Keratinocyte (primary cell): ENCODE data around the gene NAXE. TPM values are rescaled to one million over a fixed set of nuclear protein-coding genes. Genes with fewer than 3 reads are reported as not detected.
A peak's percentile ranks its signal among the peaks of the same experiment; 100 is the strongest.

Experiments used
- DNase-seq: peaks from one replicate; pipeline ENCODE4 v3.0.0-alpha.2; 2011; ENCODE audit warnings: low read depth, missing footprints, low spot score
- FAIRE-seq: peaks from 2 replicates; lab custom pipeline; 2011; peaks lifted over from hg19 to GRCh38; lab: Jason Lieb, UNC
- H2AFZ ChIP-seq: 2 replicates; pipeline ENCODE4 v1.6.0; 2012; ENCODE audit warnings: low read length, control low read depth, inconsistent platforms; ENCODE audit not compliant: control insufficient read depth
- H3K27ac ChIP-seq: 2 replicates; pipeline ENCODE4 v1.5.1; 2011; ENCODE audit warnings: low read length; ENCODE audit not compliant: control insufficient read depth, insufficient read depth
- H3K27me3 ChIP-seq: 3 replicates; pipeline ENCODE4 v1.6.0; 2011; ENCODE audit warnings: low read length; ENCODE audit not compliant: control insufficient read depth, insufficient read depth; ENCODE audit errors: extremely low read depth
- H3K36me3 ChIP-seq, 2 experiments: 2 replicates in 1 of 2; 3 replicates in 1 of 2; pipeline ENCODE4 v1.5.1; 2011; ENCODE audit warnings: low read length in 2 of 2, mild to moderate bottlenecking in 1 of 2; ENCODE audit not compliant: control insufficient read depth in 2 of 2, insufficient read depth in 2 of 2; ENCODE audit errors: extremely low read depth in 1 of 2
- H3K4me1 ChIP-seq: 3 replicates; pipeline ENCODE4 v1.5.1; 2011; ENCODE audit warnings: low read length; ENCODE audit not compliant: control insufficient read depth, insufficient read depth; ENCODE audit errors: extremely low read depth
- H3K4me2 ChIP-seq: 3 replicates; pipeline ENCODE4 v1.6.0; 2011; ENCODE audit warnings: low read depth, low read length; ENCODE audit not compliant: control insufficient read depth, insufficient read depth; ENCODE audit errors: extremely low read depth
- H3K4me3 ChIP-seq, 3 experiments: fragments of 200-600 bp in 1 of 3; sonication (generic) in 1 of 3; 2 replicates in 2 of 3; 3 replicates in 1 of 3; pipeline ENCODE4 v1.5.1; 2011 to 2016; ENCODE audit warnings: low read length in 3 of 3, mild to moderate bottlenecking in 3 of 3, control low read depth in 2 of 3, inconsistent platforms in 1 of 3, low read depth in 1 of 3, mixed read lengths in 1 of 3, mixed run types in 1 of 3, moderate library complexity in 1 of 3; ENCODE audit not compliant: control insufficient read depth in 2 of 3, insufficient read depth in 2 of 3; ENCODE audit errors: extremely low read depth in 1 of 3
- H3K79me2 ChIP-seq: 2 replicates; pipeline ENCODE4 v1.6.0; 2012; ENCODE audit warnings: low read length; ENCODE audit not compliant: control insufficient read depth, insufficient read depth
- H3K9ac ChIP-seq: 3 replicates; pipeline ENCODE4 v1.6.0; 2011; ENCODE audit warnings: low read length; ENCODE audit not compliant: control insufficient read depth, insufficient read depth; ENCODE audit errors: extremely low read depth
- H3K9me1 ChIP-seq: 3 replicates; pipeline ENCODE4 v1.6.0; 2011; ENCODE audit warnings: low read length; ENCODE audit not compliant: control insufficient read depth, insufficient read depth; ENCODE audit errors: extremely low read depth
- H3K9me3 ChIP-seq: 2 replicates; pipeline ENCODE4 v1.5.1; 2012; ENCODE audit warnings: low read depth, low read length; ENCODE audit not compliant: control insufficient read depth
- H4K20me1 ChIP-seq: 3 replicates; pipeline ENCODE4 v1.6.0; 2011; ENCODE audit warnings: low read length; ENCODE audit not compliant: control insufficient read depth, insufficient read depth; ENCODE audit errors: extremely low read depth
- CTCF ChIP-seq, 3 experiments: IDR thresholded peaks in 1 of 3; conservative IDR thresholded peaks in 1 of 3; optimal IDR thresholded peaks in 1 of 3; 2 replicates in 2 of 3; 3 replicates in 1 of 3; pipeline versions ENCODE3 to v1.5.1; 2011; ENCODE audit warnings: low read length in 3 of 3, mild to moderate bottlenecking in 3 of 3, moderate library complexity in 2 of 3, control low read depth in 1 of 3, inconsistent platforms in 1 of 3; ENCODE audit not compliant: insufficient read depth in 2 of 3; ENCODE audit errors: extremely low read depth in 1 of 3
- EZH2 ChIP-seq: IDR thresholded peaks from one replicate; pipeline ENCODE4 v1.6.1; 2012; ENCODE audit warnings: inconsistent platforms, mild to moderate bottlenecking, low read length, moderate library complexity
- dilution Hi-C: fragments of 300-500 bp; cut with MboI; formaldehyde crosslinking; loops from one replicate; pipeline ENCODE4 v1.7.0; 2020; ENCODE audit warnings: low sequenced_read_pairs; ENCODE audit not compliant: extremely low pct_ligation_motif_present
- polyA plus RNA-seq, 5 experiments: library from polyadenylated mRNA; depleted of rRNA in 3 of 5; stranded (reverse) in 3 of 5; stranded (forward) in 1 of 5; unstranded in 1 of 5; fragments of >200 nt; gene quantifications; 1 replicate in 1 of 5; 2 replicates in 3 of 5; 3 replicates in 1 of 5; pipeline versions ENCODE4 v1.2.1 to v1.2.3, GENCODE V29; 2011 to 2012; ENCODE audit warnings: missing spikeins in 2 of 5, low read depth in 1 of 5, low replicate concordance in 1 of 5

Gene NAXE
- polyA plus RNA-seq, 1 donor (not counting 4 experiments of a cell fraction or from before 2014, with no cell fraction given): 74.7 TPM

DNA sequence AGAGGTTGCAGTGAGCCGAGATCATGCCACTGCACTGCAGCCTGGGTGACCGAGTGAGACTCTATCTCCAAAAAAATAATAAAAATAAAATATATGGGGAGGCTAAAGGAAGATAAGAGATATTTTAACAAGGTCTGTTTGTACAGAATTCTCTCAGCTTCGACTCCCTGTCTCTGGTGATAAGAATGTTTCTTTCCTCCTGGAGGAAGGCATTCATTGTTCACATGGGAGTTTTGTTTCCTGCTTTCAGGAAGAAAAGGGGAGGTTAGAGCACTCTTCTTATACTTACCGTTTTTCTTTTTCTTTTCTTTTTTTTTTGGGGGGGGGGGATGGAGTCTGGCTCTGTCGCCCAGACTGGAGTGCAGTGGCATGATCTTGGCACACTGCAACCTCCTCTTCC, 2.0 kb upstream of the NAXE start:
- DNase-seq: no peak
- H3K79me2 ChIP-seq: peaks cover 11% of the 10 kb centered on the region
- no peak overlapping the region for H2AFZ ChIP-seq
- no peaks in the 10 kb centered on the region for H3K27me3 ChIP-seq
- H3K36me3 ChIP-seq: peaks cover 7 to 12% of the 10 kb centered on the region in 2 experiments
- dilution Hi-C loops: no loop called here
- FAIRE-seq: no peak
- no peak overlapping the region for H3K27ac ChIP-seq
- no peak for TF ChIP-seq CTCF (optimal IDR thresholded peaks at IDR 0.05 in 1 of 3, IDR thresholded peaks at IDR 0.05 in 1 of 3, conservative IDR thresholded peaks at IDR 0.05 in 1 of 3; ENCODE audit: extremely low read depth in 1 of 3, insufficient read depth in 2 of 3, low read length in 3 of 3)
- no peak overlapping the region for H3K4me2 ChIP-seq
- H4K20me1 ChIP-seq: no peaks in the 10 kb centered on the region
- no peak overlapping the region for H3K4me3 ChIP-seq
- H3K4me1 ChIP-seq: peaks cover 13% of the 10 kb centered on the region
- no peak overlapping the region for H3K9ac ChIP-seq
- H3K9me1 ChIP-seq: no peaks in the 10 kb centered on the region
- no peaks in the 10 kb centered on the region for H3K9me3 ChIP-seq

DNA sequence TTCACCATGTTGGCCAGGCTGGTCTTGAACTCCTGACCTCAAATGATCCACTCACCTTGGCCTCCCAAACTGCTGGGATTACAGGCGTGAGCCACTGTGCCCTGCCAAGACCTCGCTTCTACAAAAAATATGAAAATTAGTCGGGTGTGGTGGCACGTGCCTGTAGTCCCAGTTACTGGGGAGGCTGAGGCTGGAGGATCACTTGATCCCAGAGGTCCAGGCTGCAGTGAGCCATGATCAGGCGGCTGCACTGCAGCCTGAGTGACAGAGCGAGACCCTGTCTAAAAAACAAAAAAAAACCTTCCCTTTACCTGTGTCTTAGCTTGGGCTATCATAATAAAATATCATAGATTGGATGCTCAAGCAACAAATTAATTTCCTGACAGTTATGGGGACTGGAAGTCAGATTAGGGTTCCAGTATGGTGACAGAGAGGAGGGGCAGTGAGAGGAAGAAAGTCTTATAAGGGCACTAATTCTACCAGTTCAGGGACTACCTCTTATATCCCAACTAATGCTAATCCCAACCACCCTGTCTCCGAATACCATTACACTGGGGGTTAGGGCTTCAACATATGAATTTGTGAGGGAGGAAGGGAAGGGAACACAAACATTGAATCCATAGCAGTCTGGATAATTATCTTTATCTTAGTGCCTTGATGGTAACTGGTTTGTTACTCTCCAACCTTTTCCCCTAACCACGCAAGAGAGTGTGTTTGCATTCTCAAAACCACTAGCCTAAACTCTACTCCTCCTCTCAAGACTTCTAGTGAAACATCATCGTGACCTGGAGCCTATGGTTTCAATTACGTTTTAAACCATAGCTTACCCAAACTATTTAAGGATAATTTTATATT, 1.0 kb upstream of the NAXE start:
- FAIRE-seq (no peak), DNase-seq (no peak)
- peak overlapping the region in 2 of 3 experiments; percentile 88 for H3K4me3 ChIP-seq
- H3K4me1 ChIP-seq: peaks cover 13% of the 10 kb centered on the region
- H3K4me2 ChIP-seq: peak overlapping the region; percentile 99
- H3K27me3 ChIP-seq: no peaks in the 10 kb centered on the region
- TF ChIP-seq EZH2 (no peak), CTCF (optimal IDR thresholded peaks at IDR 0.05 in 1 of 3, IDR thresholded peaks at IDR 0.05 in 1 of 3, conservative IDR thresholded peaks at IDR 0.05 in 1 of 3; ENCODE audit: extremely low read depth in 1 of 3, insufficient read depth in 2 of 3, low read length in 3 of 3) (no peak)
- H3K27ac ChIP-seq: no peak overlapping the region
- H3K36me3 ChIP-seq: peaks cover 15 to 20% of the 10 kb centered on the region in 2 experiments
- no peaks in the 10 kb centered on the region for H4K20me1 ChIP-seq
- H3K9me1 ChIP-seq: no peaks in the 10 kb centered on the region
- dilution Hi-C loops: no loop called here
- H2AFZ ChIP-seq: peak overlapping the region; percentile 99
- H3K9me3 ChIP-seq: no peaks in the 10 kb centered on the region
- H3K9ac ChIP-seq: peak overlapping the region; percentile 86
- H3K79me2 ChIP-seq: peaks cover 11% of the 10 kb centered on the region
